HG02840 (cell line): ENCODE results near the gene LSM8.
"Not testable (repeated sequence)": the region's sequence is repeated elsewhere in the genome, so short reads cannot be mapped to it uniquely, and the experiment has no call there.

Experiments used
- ATAC-seq: cut with Tn5 transposase; IDR thresholded peaks from one replicate; pipeline ENCODE4 v1.9.1; 2021; ENCODE audit warnings: mild to moderate bottlenecking, moderate library complexity, moderate number of reproducible peaks; ENCODE audit not compliant: unreplicated experiment, low FRiP score

LSM8 gene

GRCh38 chr7:118183786-118184564 lies at the start of gene LSM8:
Gene LSM8 (plus strand): TSS chr7:118184164. CDS start chr7:118184224, 60 bp downstream.
- ATAC-seq, result peak; percentile 98

DNA sequence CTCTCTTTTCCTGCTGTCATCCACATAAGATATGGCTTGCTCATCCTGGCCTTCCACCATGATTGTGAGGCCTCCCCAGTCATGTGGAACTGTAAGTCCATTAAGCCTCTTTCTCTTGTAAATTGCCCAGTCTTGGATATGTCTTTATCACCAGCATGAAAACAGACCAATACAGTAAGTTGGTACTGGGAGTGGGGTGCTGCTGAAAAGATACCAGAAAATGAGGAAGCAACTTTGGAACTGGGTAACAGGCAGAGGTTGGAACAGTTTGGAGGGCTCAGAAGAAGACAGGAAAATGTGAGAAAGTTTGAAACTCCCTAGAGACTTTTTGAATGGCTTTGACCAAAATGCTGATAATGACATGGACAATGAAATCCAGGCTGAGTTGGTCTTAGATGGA lies 49.5 kb upstream of the LSM8 start:
- not testable (repeated sequence) for ATAC-seq

DNA sequence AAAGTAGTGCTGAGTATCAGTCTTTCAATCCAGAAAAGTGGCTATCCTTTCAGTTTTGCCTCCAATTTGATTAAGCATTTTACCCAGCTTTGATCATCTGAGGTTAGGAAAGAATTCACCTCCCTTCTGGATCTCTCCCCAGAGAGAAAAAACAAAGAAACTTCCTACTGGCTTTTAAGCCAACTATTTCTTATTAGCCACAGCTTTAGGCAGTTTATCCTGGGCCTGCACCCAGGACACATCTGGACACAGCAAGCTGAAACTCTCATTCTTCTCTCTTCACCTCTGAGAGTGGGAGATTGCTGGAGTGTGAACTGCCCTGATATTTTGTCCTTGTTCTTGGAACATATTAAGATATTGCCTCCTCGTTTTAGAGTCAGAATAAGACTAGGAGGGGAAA lies 43.5 kb upstream of the LSM8 start:
- no peak for ATAC-seq

GRCh38 chr7:118142012-118142411 lies 42.0 kb upstream of the LSM8 start:
- no peak for ATAC-seq

DNA sequence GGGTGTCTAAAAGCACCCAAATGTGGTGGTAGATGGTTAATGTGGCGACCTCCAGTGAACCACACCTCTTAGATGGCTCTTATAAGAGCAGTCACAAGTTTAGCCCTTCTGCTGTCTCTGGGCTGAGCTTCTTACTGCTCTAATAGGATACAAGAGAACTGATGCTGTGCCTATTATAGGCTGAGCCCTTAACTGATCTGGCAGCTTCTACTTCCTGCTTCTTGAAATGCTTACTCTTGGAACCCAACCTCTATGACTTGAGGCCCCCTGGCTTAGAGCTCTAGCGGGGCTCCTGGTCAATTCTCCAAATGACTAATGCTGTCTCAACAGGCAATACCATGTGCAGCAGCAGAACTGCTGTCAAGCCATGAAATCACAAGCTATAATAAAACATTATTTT lies 35.0 kb upstream of the LSM8 start:
- no peak for ATAC-seq

GRCh38 chr7:118149394-118149793 lies 34.6 kb upstream of the LSM8 start:
- ATAC-seq, result no peak

DNA sequence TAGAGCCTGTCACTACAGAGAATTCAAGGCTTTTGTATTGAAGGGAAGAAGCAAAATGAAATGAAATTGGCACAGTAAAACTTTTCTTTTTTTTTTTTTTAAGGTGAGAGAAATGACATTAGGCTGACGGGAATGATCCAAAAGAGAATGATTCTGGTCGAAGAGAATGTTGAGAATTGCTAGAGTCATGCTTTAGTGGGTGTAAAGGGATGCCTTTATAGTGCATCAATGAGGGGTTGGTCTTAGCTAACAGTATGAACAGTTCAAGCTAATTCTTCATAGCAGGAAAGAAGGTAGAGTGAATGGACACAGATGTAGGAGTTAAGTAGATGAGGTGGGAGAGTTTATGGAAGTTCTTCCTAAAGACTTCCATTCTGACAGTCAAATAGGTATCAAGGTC lies 32.3 kb upstream of the LSM8 start:
- no peak for ATAC-seq

DNA sequence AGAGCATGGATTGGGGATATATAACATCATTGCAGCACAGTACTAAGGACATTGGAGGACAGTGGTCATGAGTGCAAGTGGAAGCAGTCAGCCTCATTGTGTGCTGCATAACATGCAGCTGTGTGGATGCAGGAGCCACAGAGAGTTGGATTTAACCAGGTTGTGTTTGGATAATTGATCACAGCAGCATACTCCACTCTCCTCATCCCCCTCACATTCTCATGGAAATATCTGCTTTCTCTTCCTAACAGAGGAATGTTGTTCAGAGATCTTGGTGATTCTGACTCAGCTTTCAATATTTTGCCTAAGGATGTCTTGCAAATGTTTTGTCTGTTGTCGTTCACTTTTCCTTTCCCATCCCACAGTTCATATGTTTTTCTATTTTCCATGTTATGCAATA lies 31.8 kb upstream of the LSM8 start:
- ATAC-seq, result no peak

GRCh38 chr7:118152654-118153053 lies 31.3 kb upstream of the LSM8 start:
- no peak for ATAC-seq

DNA sequence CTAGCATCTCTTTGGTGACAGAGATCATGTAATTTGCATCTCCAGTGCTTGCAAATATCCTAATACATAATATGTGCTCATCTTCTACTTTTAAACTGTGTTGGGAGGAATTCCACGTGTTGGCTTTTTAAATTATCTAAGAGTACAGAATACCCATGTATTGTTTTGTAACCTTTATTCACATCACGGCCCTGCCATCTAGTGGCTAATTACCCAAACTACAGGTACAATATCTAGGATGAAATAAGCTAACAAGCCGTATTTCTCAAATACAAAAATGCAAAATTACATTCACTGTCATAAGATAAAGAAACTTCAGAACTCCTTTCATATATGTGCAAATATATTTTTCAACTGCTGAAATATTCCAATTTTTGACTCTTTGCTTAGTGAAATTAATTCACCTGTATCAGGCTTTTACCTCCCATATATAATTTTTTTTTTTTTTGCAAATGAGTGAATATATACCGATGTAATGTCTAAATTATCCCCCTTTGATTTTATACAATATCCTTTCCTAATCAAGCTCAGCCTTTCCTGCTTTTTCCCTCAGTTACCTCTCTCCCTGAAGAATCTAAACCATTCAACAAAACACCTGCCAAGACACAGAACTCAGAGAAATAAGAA lies 30.3 kb upstream of the LSM8 start:
- ATAC-seq, result no peak

- no peak for ATAC-seq
Measured at GRCh38 chr7:118158766-118159165, 25.2 kb upstream of the LSM8 start.

GRCh38 chr7:118169146-118169545 lies 14.8 kb upstream of the LSM8 start:
- ATAC-seq, result no peak

DNA sequence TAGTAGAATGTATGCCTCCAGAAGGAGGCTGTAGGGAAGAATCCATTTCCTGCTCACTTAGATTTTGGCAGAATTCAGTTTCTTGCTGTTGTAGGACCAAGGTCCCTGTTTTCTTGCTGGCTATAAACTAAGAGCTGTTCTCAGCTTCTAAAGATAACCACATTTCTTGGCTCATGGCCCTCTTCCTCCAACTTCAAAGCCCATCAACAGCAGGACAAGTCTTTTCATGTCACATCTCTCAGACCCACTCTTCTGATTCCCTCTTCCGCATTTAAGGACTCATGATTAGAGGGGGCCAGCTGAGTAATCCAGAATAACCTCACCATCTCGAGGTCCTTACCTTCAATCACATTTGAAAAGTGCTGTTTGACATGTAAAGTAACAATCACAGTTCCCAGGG lies 8.2 kb upstream of the LSM8 start:
- no peak for ATAC-seq

GRCh38 chr7:118179191-118179590 lies 4.8 kb upstream of the LSM8 start:
- no peak for ATAC-seq

DNA sequence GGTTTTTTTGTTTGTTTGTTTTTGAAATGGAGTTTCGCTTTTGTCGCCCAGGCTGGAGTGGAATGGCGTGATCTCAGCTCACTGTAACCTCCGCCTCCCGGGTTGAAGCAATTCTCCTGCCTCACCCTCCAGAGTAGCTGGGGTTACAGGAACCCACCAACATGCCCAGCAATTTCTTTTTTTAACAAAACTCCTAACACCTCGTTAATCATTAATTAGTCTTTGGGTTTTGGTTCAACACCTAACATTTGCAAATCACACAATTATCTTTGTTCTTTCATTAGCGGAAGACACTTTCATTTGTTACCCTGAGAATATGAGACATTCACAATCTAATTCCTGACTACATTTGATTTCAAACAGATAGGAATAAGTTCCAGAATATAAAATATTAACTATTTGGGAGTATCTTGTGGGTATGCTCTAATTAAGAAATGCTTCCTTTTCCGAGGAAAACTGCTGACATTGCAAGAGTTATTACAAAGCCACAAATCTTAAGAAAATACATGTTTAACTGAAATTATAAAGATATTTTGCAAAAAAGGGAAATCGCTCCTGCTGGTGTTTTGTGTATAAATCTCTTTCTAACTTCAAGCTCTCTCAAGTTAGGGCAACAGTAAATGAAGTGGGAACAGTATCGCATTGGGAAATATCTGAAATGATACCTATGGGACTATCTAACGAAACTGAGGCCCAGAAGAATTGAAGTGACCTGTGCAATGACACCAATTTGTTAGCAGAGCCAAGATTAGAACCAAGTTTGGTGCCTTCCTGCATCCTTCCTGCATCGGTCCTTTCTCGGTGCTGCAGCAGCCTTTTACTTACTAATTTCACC lies 1.2 kb upstream of the LSM8 start:
- no peak for ATAC-seq

DNA sequence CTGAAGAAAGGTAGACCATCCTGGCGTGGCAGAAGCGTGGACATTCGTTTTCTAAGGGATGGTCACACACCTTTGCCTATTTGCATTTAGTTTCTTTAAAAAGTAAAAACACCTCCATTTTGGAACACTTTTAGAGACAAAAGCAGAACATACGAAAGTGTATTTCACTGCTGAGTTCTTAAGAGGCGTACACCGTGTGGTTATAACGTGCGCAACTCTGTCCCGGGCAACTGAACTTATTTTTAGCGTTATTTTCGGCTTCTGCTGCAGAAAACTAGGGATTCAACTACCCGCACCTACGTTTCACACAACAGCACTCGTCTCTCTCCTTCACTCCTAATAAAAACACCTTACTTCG lies 557 bp upstream of the LSM8 start:
- peak; percentile 0 for ATAC-seq

GRCh38 chr7:118184565-118184940 lies 589 bp downstream of the LSM8 start:
- ATAC-seq, result no peak

GRCh38 chr7:118185163-118185860 lies 1.3 kb downstream of the LSM8 start:
- no peak for ATAC-seq

GRCh38 chr7:118186501-118186900 lies 2.5 kb downstream of the LSM8 start:
- no peak for ATAC-seq

GRCh38 chr7:118194571-118194970 lies 10.6 kb downstream of the LSM8 start:
- no peak for ATAC-seq
